Activated CD8-positive, alpha-beta T cell treated with anti-CD3 and anti-CD28 coated beads, Interleukin-2, amount 10 ng/mL, durations not matched to agents 7 days and 5 days (primary cell): ENCODE measurements around the gene UBE3C. TPM values are rescaled to one million over a fixed set of nuclear protein-coding genes. Genes with fewer than 3 reads are reported as not detected.

ENCODE experiments used
- ATAC-seq: fragments of 150-1000 bp; cut with Tn5 transposase; one replicate; pipeline ENCODE4 v1.10.0; 2021; ENCODE audit warnings: moderate library complexity
- CTCF ChIA-PET: fragments of 350-600 bp; sonication (Branson Sonifier 250); formaldehyde crosslinking; loops from one replicate; lab custom pipeline; 2021; ENCODE audit warnings: antibody characterized with exemption; lab: Charles Lee
- POLR2A ChIA-PET: fragments of 350-600 bp; sonication (Branson Sonifier 250); formaldehyde crosslinking; loops from one replicate; lab custom pipeline; 2021; ENCODE audit warnings: antibody characterized with exemption; lab: Charles Lee
- DNase-seq: peaks from one replicate; pipeline ENCODE4 v3.0.0-alpha.2; 2020
- H3K27ac Mint-ChIP-seq: one replicate; pipeline ENCODE4 v1.8.0; 2021; ENCODE audit warnings: mild to moderate bottlenecking, mixed read lengths
- H3K27me3 Mint-ChIP-seq: one replicate; pipeline ENCODE4 v1.8.0; 2021; ENCODE audit warnings: low read depth, mixed read lengths
- H3K36me3 Mint-ChIP-seq: one replicate; pipeline ENCODE4 v1.8.0; 2021; ENCODE audit warnings: low read depth, mixed read lengths
- H3K4me1 Mint-ChIP-seq: one replicate; pipeline ENCODE4 v1.8.0; 2021; ENCODE audit warnings: low read depth, mixed read lengths
- H3K4me3 Mint-ChIP-seq: one replicate; pipeline ENCODE4 v1.8.0; 2021; ENCODE audit warnings: mild to moderate bottlenecking, mixed read lengths
- H3K9me3 Mint-ChIP-seq: one replicate; pipeline ENCODE4 v1.8.0; 2022; ENCODE audit warnings: mixed read lengths; ENCODE audit not compliant: insufficient read depth
- total RNA-seq, 2 experiments: library from RNA; stranded (reverse); gene quantifications; one replicate each; pipeline ENCODE4 v1.2.3, GENCODE V29; 2021

Gene UBE3C
- total RNA-seq, 2 experiments from 2014 or later, result 57.1 to 57.9 TPM

DNA sequence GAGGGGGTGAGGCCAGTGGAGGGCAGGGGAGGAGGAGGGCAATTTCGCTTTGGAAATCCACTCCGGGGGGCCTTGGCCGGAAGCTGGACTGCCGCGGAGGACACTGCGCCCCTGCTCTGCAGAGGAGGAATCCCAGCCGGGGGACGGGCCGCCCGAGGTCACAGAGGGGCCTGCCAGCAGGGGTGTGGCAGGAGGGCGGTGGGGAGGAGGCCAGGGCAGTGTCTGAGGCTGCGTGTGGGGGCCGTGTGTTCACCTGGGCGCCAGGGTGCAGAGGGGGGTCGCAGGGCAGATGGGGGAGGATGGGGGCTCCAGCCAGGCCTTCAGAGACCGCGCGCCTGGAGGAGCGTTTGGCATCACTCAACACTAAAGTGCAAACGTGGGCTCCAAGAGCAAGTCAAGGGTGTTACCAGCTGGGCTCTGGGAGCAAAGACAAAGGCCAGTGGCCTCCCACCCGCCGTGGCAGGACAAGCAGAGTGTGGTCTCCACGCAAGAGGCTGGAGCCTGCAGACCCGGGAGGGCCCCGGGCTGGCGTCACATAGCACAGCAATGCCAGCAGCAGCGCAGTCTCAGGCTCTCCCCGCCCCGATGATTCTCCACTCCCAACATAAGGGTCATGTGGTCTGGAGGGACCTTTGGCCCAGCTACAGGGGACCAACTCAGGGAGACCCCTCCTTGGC is 152.8 kb downstream of the UBE3C start:
- ChIA-PET CTCF (interaction anchor here (1.0 kb wide), 1 partner anchor 18 kb away, joined by 3 read pairs; no protein-coding TSS in a partner anchor), POLR2A (no interaction called here)
- no peaks in the 10 kb centered on the region for H3K36me3 Mint-ChIP-seq
- ATAC-seq (no peak), DNase-seq (no peak)
- H3K27ac Mint-ChIP-seq, result no peak overlapping the region
- no peaks in the 10 kb centered on the region for H3K9me3 Mint-ChIP-seq
- no peaks in the 10 kb centered on the region for H3K4me1 Mint-ChIP-seq
- H3K27me3 Mint-ChIP-seq, result no peaks in the 10 kb centered on the region
- H3K4me3 Mint-ChIP-seq, result no peak overlapping the region

DNA sequence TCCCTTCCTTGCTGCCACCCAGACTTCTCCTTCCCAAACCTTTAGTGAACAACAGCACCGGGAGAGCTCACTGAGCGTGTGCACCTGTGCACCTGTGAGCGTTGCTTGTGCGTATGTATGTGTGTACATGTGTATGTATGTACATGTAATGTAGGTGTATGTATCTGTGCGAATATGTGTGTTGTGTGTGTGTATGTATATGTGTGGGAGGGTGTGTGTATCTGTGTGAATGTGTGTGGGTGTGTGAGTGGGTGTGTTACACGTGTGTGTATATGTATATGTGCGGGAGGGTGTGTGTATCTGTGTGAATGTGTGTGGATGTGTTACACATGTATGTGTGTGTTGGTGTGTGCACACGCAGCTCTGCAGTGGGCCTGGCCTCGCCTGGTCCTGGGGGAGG is 153.5 kb downstream of the UBE3C start:
- no peaks in the 10 kb centered on the region for H3K27me3 Mint-ChIP-seq
- CTCF ChIA-PET, result interaction anchor here (1.0 kb wide), 1 partner anchor 19 kb away, joined by 3 read pairs; no protein-coding TSS in a partner anchor
- no peak for ATAC-seq

DNA sequence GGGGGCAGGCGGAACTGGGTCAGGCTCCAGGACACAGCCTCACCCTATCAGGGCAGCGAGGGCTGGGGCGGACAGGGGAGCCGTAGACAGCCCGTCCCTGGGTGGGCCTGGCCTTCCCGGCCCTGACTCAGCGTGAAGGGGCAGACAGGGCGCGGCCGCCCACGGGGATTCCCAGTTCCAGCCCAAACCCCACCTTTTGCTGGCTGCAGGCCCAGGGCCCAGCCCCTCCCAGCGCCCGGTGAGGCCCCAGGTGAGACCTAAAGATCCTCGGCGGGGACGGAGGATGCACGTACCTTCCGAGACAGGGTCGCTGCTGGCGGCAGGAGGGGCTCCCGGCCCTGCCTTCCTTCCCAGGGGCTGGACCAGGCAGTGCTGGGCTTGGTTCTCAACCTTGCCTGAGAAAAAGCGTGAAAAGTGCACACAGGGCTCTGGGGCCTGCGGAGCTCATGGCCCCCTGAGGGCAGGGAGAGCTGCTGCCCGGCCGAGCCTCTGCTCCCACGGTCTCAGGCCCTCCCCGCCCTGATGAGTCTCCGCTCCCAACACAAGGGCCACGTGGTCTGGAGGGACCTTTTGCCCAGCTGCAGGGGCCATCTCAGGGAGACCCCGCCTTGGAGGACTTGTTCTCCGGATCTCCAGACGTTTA is 154.2 kb downstream of the UBE3C start:
- no peaks in the 10 kb centered on the region for H3K27me3 Mint-ChIP-seq
- no peak overlapping the region for H3K27ac Mint-ChIP-seq
- ChIA-PET POLR2A (no interaction called here), CTCF (interaction anchor here (1.0 kb wide), 2 partner anchors 19 to 94 kb away, joined by 3 read pairs; no protein-coding TSS in a partner anchor)
- no peaks in the 10 kb centered on the region for H3K9me3 Mint-ChIP-seq
- no peak overlapping the region for H3K4me3 Mint-ChIP-seq
- H3K4me1 Mint-ChIP-seq, result no peaks in the 10 kb centered on the region
- DNase-seq, result no peak
- no peak for ATAC-seq
- H3K36me3 Mint-ChIP-seq, result no peaks in the 10 kb centered on the region

More for the DNA sequence above, 153.5 kb downstream of the UBE3C start:
- Mint-ChIP-seq H3K4me3 (no peak overlapping the region), H3K27ac (no peak overlapping the region), H3K9me3 (no peaks in the 10 kb centered on the region), H3K36me3 (no peaks in the 10 kb centered on the region), H3K4me1 (no peaks in the 10 kb centered on the region)
- no peak for DNase-seq
- POLR2A ChIA-PET, result no interaction called here

DNA sequence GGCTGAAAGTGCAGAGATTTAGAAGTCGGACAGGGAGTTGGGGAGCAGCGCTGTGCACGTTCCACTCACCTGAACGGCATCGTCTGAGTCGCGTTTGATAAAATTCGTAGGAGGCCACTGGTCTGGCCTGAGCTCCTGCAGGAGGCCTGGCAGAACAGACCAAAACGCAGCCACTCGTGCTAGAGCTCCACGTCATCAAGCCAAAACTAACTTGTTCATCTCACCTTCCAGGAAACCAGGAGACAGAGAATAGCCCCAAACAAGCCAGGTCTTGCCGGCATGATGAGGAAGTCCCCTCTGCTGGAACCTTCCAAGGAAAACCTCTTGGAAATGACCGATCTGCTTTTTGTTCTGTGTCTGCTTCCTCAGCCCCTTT is 154.7 kb downstream of the UBE3C start:
- POLR2A ChIA-PET, result no interaction called here
- Mint-ChIP-seq H3K9me3 (no peaks in the 10 kb centered on the region), H3K4me3 (no peak overlapping the region), H3K27me3 (no peaks in the 10 kb centered on the region), H3K36me3 (no peaks in the 10 kb centered on the region), H3K27ac (no peak overlapping the region), H3K4me1 (no peaks in the 10 kb centered on the region)
- CTCF ChIA-PET, result interaction anchor here (1.0 kb wide), 1 partner anchor 93 kb away, joined by 3 read pairs; no protein-coding TSS in a partner anchor
- ATAC-seq (no peak), DNase-seq (no peak)

DNA sequence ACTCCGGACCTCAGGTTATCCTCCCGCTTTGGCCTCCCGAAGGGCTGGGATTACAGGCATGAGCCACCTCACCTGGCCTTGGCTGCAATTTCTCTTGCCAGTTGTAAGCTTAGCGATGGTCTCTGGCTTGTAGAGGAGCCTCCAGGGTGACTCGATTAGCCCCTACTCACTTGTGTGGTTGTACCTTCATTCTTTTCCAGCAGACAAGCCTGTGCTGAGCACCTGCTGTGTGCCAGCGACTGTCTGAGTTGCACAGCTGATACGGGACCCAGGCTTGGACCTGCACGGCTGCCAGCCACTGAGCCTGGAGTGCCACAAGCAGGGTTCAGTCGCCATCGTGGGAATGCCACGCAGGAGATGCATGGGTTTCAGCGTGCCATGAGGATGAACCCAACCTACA is 156.0 kb downstream of the UBE3C start:
- no peak overlapping the region for H3K27ac Mint-ChIP-seq
- H3K4me3 Mint-ChIP-seq, result no peak overlapping the region
- DNase-seq (no peak), ATAC-seq (no peak)
- H3K27me3 Mint-ChIP-seq, result peaks cover 6% of the 10 kb centered on the region
- H3K4me1 Mint-ChIP-seq, result peaks cover 7% of the 10 kb centered on the region
- ChIA-PET CTCF (no interaction called here), POLR2A (no interaction called here)
- no peaks in the 10 kb centered on the region for H3K9me3 Mint-ChIP-seq
- H3K36me3 Mint-ChIP-seq, result no peaks in the 10 kb centered on the region

DNA sequence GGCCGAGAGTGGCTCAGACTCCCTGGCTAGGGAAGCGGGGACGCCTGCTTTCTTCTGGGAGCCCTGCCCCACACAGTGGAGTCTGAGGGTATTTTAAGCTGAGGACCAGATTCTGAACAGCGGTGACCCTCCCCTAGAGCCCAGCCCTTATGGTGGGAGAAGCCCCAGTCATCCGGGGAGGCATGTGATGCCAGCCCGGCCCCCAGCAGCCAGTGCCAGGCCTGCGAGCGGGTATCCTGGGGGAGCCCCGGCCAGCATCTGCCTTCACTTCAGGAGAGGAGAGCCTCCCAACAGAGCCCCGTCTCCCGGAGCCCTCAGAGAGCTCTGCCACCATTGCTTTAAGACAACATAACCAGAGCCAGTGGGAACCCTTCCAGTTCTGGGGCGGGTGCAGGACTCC is 156.6 kb downstream of the UBE3C start:
- no peak overlapping the region for H3K27ac Mint-ChIP-seq
- H3K36me3 Mint-ChIP-seq, result no peaks in the 10 kb centered on the region
- CTCF ChIA-PET, result no interaction called here
- DNase-seq (no peak), ATAC-seq (no peak)
- H3K9me3 Mint-ChIP-seq, result no peaks in the 10 kb centered on the region
- H3K4me3 Mint-ChIP-seq, result no peak overlapping the region
- H3K4me1 Mint-ChIP-seq, result peaks cover 7% of the 10 kb centered on the region
- H3K27me3 Mint-ChIP-seq, result peaks cover 6% of the 10 kb centered on the region
- POLR2A ChIA-PET, result interaction anchor here (0.7 kb wide), 1 partner anchor 1320 kb away, joined by 3 read pairs; no protein-coding TSS in a partner anchor

DNA sequence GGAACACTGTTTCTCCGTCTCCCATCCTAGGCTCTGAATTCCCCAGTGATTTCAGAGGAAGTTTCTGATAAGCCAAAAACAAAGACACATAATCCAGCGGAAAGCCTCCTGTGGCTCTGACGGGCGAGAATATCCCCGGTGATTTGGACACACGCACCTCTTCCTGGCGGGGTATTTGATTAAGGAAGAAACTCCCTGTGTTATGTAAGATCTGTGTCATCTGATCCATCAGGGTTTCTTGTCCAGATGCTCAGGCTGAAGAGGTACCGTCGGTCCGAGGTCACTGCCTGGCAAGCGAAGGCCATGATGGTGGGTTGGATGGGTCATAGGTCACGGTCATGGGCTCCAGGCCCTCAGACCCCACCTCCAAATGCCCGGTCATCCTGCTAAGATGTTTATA is 158.5 kb downstream of the UBE3C start:
- no peaks in the 10 kb centered on the region for H3K36me3 Mint-ChIP-seq
- H3K4me3 Mint-ChIP-seq, result no peak overlapping the region
- DNase-seq (no peak), ATAC-seq (no peak)
- H3K4me1 Mint-ChIP-seq, result peaks cover 21% of the 10 kb centered on the region
- H3K9me3 Mint-ChIP-seq, result no peaks in the 10 kb centered on the region
- POLR2A ChIA-PET, result no interaction called here
- H3K27me3 Mint-ChIP-seq, result peaks cover 6% of the 10 kb centered on the region
- H3K27ac Mint-ChIP-seq, result no peak overlapping the region
- CTCF ChIA-PET, result no interaction called here

DNA sequence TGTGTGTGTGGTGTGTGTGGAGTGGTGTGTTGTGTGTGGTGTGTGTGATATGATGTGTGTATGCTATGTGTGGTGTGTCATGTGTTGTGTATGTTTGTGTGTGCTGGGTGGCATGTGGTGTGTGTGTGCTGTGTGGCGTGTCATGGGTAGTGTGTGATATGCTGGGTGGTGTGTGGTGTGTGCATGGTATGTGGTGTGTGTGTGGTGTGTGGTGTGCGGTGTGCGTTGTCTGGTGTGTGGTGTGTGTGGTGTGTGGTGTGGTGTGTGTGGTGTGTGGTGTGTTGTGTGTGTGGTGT is 160.5 kb downstream of the UBE3C start:
- CTCF ChIA-PET, result no interaction called here

DNA sequence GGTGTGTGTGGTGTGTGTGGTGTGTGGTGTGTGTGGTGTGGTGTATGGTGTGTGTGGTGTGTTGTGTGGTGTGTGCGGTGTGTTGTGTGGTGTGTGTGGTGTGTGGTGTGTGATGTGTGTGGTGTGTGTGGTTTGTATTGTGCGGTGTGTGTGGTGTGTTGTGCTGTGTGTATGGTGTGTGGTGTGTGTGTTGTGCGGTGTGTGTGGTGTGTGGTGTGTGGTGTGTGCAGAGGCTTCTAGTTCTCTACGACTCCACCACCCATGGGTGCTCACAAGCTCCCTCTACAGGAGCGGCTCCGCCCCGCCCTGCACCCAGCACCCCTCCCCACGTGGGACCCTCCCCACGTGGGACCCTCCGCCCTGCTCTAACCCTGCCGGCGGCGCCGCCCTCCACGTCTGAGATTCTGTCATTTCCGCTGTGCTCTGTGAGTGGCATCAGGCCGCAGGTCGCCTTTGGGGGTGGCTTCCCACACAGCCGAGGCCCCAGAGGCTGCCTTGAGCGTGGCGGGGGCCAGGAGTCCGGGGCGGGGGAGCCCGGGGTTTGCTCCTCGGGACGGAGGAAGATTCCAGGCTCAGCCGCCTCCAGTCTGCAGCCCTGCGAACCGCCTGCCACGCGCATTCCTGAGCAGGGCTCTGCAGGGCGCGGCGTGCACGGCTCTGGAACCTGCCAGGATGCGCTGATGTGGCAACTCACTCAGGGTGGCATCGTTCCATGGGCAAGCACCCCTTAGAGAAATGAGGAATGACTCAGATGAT is 161.1 kb downstream of the UBE3C start:
- ChIA-PET CTCF (no interaction called here), POLR2A (no interaction called here)
- H3K27me3 Mint-ChIP-seq, result peaks cover 6% of the 10 kb centered on the region
- H3K9me3 Mint-ChIP-seq, result no peaks in the 10 kb centered on the region
- no peaks in the 10 kb centered on the region for H3K36me3 Mint-ChIP-seq
- peak overlapping the region; percentile 35 for H3K4me3 Mint-ChIP-seq
- peak; percentile 39 for DNase-seq
- H3K27ac Mint-ChIP-seq, result peak overlapping the region; percentile 85
- ATAC-seq, result peak; percentile 7
- peaks cover 35% of the 10 kb centered on the region for H3K4me1 Mint-ChIP-seq

More for the DNA sequence above, 160.5 kb downstream of the UBE3C start:
- POLR2A ChIA-PET, result no interaction called here
- ATAC-seq (no peak), DNase-seq (no peak)
- Mint-ChIP-seq H3K4me1 (peaks cover 35% of the 10 kb centered on the region), H3K27ac (peak overlapping the region; percentile 85), H3K36me3 (no peaks in the 10 kb centered on the region), H3K4me3 (peak overlapping the region; percentile 35), H3K27me3 (peaks cover 6% of the 10 kb centered on the region), H3K9me3 (no peaks in the 10 kb centered on the region)

DNA sequence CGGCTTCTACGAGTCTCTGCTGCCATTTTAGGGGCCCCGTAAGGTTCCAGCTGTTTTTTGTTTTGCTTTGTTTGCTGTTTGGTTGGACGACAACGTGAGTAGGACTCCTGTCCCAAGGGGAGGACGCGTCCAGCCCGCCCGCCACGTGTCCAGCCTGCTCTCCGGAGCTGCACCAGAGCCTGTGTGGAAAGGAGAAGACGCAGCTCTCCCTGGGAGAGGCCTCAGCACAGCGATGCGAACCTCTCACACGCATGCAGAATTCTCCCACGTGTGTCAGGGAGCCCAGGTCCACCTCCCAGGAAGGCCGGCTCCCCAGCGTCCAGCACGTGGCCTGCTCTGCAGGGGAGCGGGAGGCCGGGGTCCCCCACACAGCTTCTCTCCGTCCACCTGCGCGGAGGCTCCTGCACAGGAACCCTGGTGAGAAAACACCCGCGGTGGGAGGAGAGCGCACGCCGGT is 161.7 kb downstream of the UBE3C start:
- ChIA-PET POLR2A (interaction anchor here (2.9 kb wide), 1 partner anchor 37 kb away, joined by 30 read pairs; the partner anchor contains the start of gene DNAJB6), CTCF (no interaction called here)
- Mint-ChIP-seq H3K27me3 (peaks cover 6% of the 10 kb centered on the region), H3K36me3 (no peaks in the 10 kb centered on the region), H3K9me3 (no peaks in the 10 kb centered on the region), H3K4me3 (no peak overlapping the region), H3K27ac (no peak overlapping the region), H3K4me1 (peaks cover 35% of the 10 kb centered on the region)
- DNase-seq (no peak), ATAC-seq (no peak)

DNA sequence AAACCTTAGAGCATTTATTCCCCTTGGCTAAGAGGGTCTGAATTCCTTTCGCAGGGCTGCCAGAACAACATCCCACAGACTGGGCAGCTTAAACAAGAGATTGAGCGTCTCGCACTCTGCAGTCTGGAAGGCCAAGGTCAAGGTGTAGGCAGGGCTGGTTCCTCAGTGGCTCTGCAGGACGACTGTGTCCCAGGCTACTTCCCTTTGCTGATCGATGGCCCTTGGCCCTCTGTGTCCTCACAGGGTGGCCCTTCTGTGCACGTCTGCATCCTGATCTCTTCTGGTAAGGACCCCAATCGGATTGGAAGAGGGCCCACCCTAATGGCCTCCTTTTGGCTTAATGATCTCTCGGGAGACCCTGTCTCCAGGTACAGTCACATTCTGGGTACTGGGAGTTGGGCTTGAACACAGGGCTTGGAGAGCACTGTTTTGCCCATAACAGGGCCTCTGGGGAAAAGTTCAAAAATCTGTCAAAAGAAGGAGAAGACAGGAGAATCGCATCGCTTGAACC is 162.9 kb downstream of the UBE3C start:
- ChIA-PET POLR2A (interaction anchor here (0.6 to 2.9 kb wide), 4 partner anchors 10 to 355 kb away, joined by 3 to 30 read pairs (median 4); partner anchors contain the start of gene DNAJB6), CTCF (interaction anchor here (0.8 to 2.3 kb wide), 3 partner anchors 10 to 38 kb away, joined by 3 to 8 read pairs (median 5); no protein-coding TSS in a partner anchor)
- H3K27me3 Mint-ChIP-seq, result peaks cover 6% of the 10 kb centered on the region
- ATAC-seq, result no peak
- H3K9me3 Mint-ChIP-seq, result no peaks in the 10 kb centered on the region
- no peak for DNase-seq
- H3K27ac Mint-ChIP-seq, result peak overlapping the region; percentile 92
- peak overlapping the region; percentile 63 for H3K4me3 Mint-ChIP-seq
- H3K4me1 Mint-ChIP-seq, result peaks cover 40% of the 10 kb centered on the region
- H3K36me3 Mint-ChIP-seq, result no peaks in the 10 kb centered on the region
